Adrenal gland (tissue), 5 donors: ENCODE results near the gene SSR2.

Experiments used
- POLR2A ChIP-seq, 2 donors: fragments of 450-650 bp; IDR thresholded peaks; one replicate each; pipeline ENCODE4 v1.6.1; 2017; ENCODE audit warnings: antibody characterized with exemption in 2 of 2, mild to moderate bottlenecking in 2 of 2, moderate library complexity in 1 of 2
- TF ChIP-seq, protein P1 (sequence below), 6 experiments: fragments of 450-650 bp in 4 of 6; fragments of 200-600 bp in 2 of 6; sonication (generic) in 1 of 6; IDR thresholded peaks; 1 replicate in 5 of 6; 2 replicates in 1 of 6; pipeline versions ENCODE4 v1.5.1 to v1.8.0; 2016 to 2021; ENCODE audit warnings: antibody characterized with exemption in 6 of 6, mild to moderate bottlenecking in 2 of 6, moderate library complexity in 1 of 6
- donor health status: DM: no; HTN: no; CAD: no.

- TF ChIP-seq, protein P1, sequence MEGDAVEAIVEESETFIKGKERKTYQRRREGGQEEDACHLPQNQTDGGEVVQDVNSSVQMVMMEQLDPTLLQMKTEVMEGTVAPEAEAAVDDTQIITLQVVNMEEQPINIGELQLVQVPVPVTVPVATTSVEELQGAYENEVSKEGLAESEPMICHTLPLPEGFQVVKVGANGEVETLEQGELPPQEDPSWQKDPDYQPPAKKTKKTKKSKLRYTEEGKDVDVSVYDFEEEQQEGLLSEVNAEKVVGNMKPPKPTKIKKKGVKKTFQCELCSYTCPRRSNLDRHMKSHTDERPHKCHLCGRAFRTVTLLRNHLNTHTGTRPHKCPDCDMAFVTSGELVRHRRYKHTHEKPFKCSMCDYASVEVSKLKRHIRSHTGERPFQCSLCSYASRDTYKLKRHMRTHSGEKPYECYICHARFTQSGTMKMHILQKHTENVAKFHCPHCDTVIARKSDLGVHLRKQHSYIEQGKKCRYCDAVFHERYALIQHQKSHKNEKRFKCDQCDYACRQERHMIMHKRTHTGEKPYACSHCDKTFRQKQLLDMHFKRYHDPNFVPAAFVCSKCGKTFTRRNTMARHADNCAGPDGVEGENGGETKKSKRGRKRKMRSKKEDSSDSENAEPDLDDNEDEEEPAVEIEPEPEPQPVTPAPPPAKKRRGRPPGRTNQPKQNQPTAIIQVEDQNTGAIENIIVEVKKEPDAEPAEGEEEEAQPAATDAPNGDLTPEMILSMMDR (IDR thresholded peaks at IDR 0.05) = no peak
- TF ChIP-seq POLR2A (IDR thresholded peaks at IDR 0.05) = no peak
Observed at GRCh38 chr1:155968051-155968400, 52.7 kb downstream of the SSR2 start.
